ENCODE measurements around the gene AP5Z1.

AP5Z1 gene

GRCh38 chr7:4771737-4772136 is 3.7 kb upstream of the AP5Z1 start:
- no peak overlapping the region for H3K27ac ChIP-seq
- no peak for DNase-seq (ENCODE audit: low spot score)
- POLR2A ChIA-PET (ENCODE audit: low non-redundant PET) = no interaction called here
- CTCF ChIA-PET = no interaction called here
- TF ChIP-seq, protein P1, sequence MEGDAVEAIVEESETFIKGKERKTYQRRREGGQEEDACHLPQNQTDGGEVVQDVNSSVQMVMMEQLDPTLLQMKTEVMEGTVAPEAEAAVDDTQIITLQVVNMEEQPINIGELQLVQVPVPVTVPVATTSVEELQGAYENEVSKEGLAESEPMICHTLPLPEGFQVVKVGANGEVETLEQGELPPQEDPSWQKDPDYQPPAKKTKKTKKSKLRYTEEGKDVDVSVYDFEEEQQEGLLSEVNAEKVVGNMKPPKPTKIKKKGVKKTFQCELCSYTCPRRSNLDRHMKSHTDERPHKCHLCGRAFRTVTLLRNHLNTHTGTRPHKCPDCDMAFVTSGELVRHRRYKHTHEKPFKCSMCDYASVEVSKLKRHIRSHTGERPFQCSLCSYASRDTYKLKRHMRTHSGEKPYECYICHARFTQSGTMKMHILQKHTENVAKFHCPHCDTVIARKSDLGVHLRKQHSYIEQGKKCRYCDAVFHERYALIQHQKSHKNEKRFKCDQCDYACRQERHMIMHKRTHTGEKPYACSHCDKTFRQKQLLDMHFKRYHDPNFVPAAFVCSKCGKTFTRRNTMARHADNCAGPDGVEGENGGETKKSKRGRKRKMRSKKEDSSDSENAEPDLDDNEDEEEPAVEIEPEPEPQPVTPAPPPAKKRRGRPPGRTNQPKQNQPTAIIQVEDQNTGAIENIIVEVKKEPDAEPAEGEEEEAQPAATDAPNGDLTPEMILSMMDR (conservative IDR thresholded peaks at IDR 0.05; ENCODE audit: low read depth) = no peak

- no peak overlapping the region for H3K27ac ChIP-seq
- ChIA-PET CTCF (no interaction called here), POLR2A (ENCODE audit: low non-redundant PET) (no interaction called here)
- TF ChIP-seq, protein P1 (conservative IDR thresholded peaks at IDR 0.05; ENCODE audit: low read depth) = no peak
- no peak for DNase-seq (ENCODE audit: low spot score)
Measured at GRCh38 chr7:4772306-4772705, 3.1 kb upstream of the AP5Z1 start.

- no peak for DNase-seq (ENCODE audit: low spot score)
- ChIA-PET CTCF (no interaction called here), POLR2A (ENCODE audit: low non-redundant PET) (no interaction called here)
- H3K27ac ChIP-seq = peak overlapping the region; percentile 87
- TF ChIP-seq, protein P1 (conservative IDR thresholded peaks at IDR 0.05; ENCODE audit: low read depth) = no peak
Measured at GRCh38 chr7:4774007-4774406, 1.4 kb upstream of the AP5Z1 start.

DNA sequence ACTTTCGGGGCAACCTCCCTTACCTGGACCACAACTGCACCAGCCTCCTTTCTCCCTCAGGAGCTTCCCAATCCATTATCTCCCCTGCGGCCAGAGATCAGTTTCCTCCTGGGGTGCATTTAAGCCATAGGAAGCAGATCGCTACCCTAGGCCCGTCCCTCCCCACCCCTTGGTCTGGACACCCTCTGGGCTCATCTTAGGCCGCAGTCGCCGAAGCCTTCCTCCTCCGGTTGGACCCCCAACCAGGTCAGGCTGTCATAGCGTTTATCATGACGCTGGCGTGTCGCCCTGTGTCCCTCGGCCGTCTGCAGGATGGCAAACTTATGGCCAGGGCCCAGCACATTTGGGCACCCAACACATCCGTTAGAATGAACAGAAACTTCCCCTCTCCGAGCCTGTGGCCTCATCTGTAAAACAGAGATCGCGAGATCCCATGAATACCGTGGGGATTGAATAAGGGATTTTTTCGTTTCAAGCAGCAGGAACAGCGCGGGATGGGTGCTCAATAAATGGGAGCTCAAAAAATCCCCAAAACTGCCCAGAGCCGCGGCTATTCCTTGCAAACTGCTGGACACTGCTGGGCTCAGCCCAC is 669 bp upstream of the AP5Z1 start:
- peak overlapping the region; percentile 87 for H3K27ac ChIP-seq
- POLR2A ChIA-PET (ENCODE audit: low non-redundant PET) = interaction anchor here (0.6 to 0.7 kb wide), 3 partner anchors 9 to 409 kb away, joined by 3 to 4 read pairs (median 4); no protein-coding TSS in a partner anchor
- CTCF ChIA-PET = interaction anchor here (0.6 to 1.1 kb wide), 6 partner anchors 11 to 143 kb away, joined by 3 to 5 read pairs (median 3); no protein-coding TSS in a partner anchor
- peak; percentile 72 for DNase-seq (ENCODE audit: low spot score)
- TF ChIP-seq, protein P1 (conservative IDR thresholded peaks at IDR 0.05; ENCODE audit: low read depth) = no peak

- peak; percentile 30 for DNase-seq (ENCODE audit: low spot score)
- TF ChIP-seq, protein P1 (conservative IDR thresholded peaks at IDR 0.05; ENCODE audit: low read depth) = no peak
- H3K27ac ChIP-seq = peak overlapping the region; percentile 87
- POLR2A ChIA-PET (ENCODE audit: low non-redundant PET) = no interaction called here
- CTCF ChIA-PET = interaction anchor here (0.6 to 0.9 kb wide), 2 partner anchors 14 to 468 kb away, joined by 3 read pairs; no protein-coding TSS in a partner anchor
Measured at GRCh38 chr7:4775848-4776623, 613 bp downstream of the AP5Z1 start.

DNA sequence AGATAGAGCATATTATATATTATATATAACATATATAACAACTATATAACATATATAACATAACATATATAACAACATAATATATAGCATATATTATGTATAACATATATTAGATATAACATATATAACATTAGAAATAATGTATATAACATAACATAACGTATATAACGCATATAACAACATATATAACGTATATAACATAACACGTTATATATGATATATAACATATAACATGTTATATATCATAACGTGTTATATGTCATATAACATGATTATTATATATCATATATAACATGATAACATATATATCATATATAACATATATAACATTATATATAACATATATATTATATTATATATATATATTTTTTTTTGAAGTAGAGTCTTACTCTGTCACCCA is 3.7 kb downstream of the AP5Z1 start:
- DNase-seq (ENCODE audit: low spot score) = no peak
- H3K27ac ChIP-seq = no peak overlapping the region
- TF ChIP-seq, protein P1 (conservative IDR thresholded peaks at IDR 0.05; ENCODE audit: low read depth) = no peak
- CTCF ChIA-PET = interaction anchor here (0.6 kb wide), 2 partner anchors 110 to 170 kb away, joined by 3 to 4 read pairs; no protein-coding TSS in a partner anchor
- POLR2A ChIA-PET (ENCODE audit: low non-redundant PET) = no interaction called here
